ENCODE data around the gene PIK3R3.

PIK3R3 gene

GRCh38 chr1:46132529-46133180, at the start of gene PIK3R3:
Gene PIK3R3 (minus strand): TSS chr1:46132629. CDS start chr1:46131952, 677 bp downstream.
- DNase-seq = peak; percentile 98

DNA sequence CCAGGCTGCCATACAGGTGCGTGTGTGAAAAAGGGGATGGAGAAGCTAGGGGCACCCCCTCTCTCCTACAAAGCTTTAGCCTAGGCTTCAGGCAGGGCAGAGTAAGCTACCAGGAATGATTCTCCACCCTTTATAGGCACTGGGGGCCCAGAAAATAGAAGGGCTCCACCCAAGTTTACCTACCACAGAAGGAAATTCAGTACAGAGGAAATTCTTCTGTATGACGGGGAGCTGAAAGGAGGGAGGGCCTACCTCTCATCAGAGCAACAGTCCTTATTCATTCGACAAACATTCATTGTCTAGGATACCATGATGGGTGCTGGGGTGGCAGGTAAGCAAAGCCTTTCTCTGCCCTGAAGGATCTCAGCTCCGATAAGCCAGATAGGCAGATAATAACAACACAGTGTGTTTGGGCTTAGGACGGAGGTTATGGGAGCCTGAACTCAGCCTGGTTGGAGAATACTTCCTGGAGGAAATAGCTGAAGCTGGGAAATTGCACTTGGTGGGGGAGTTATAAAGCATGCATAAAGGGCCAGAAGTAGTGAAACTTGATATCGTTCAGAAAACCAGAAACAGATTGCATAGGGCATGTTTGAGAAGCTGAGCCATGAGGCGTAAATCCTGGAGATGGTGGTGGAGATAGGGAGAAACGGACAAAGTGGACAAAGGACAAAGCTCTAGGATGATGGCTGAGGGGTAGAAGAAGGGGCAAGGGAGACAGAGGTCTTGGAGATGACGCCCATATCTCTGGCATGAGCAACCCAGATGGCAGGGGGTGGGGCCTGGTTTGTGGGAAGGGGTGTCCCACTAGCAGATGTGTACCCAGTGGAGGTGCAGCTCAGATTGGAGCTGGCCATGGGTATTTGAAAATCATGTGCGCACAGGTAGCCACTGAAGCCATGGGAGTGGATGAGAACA, 49.2 kb upstream of the PIK3R3 start:
- DNase-seq = peak; percentile 39

GRCh38 chr1:46180082-46180616, 47.7 kb upstream of the PIK3R3 start:
- DNase-seq = peak; percentile 12

DNA sequence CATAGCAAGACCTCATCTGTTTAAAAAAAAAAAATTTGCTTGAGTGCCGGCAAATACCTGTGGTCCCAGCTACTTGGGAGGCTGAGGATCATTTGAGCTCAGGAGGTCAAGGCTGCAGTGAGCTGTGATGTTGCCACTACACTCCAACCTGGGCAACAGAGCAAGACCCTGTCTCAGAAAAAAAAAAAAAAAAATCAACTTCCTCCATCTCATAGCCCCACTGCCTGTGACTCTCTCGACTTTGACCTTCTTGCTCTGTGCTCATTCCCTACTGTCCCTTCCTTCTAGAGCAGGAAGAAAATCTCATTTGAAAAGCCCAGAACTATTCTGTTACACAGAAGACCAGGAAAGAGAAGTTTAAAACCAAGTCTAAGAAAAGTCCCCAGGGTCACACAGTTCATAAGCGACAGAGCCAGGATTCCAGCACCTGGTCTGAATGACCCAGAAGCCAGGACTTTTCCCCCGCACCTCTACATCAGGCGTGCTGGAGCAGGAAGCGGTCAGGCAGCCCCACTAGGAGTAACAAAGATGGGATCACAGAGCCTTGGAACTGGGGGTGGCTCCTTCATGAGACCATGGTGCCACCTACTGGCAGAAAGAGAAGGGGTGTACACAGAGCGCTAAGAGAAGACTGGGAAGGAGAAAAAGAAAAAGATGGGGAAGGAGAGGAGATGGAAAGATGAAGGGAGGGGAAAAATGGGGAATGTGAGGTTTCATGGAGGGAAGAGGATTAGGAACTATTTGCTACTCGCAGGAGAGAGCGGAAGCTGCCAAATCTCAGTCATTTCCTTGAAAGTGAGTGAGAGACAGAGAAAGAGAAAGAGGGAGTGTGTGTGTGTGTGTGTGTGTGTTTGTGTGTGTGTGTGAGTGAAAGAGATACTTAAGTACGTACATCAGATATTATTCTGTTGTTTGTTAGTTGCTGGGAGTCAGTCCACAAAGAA, 47.0 kb upstream of the PIK3R3 start:
- DNase-seq = peak; percentile 72

GRCh38 chr1:46176211-46176865, 43.9 kb upstream of the PIK3R3 start, which contains the start of gene P3R3URF:
Gene P3R3URF (minus strand): TSS chr1:46176488. CDS start chr1:46176471, 17 bp downstream.
- no peak for DNase-seq

DNA sequence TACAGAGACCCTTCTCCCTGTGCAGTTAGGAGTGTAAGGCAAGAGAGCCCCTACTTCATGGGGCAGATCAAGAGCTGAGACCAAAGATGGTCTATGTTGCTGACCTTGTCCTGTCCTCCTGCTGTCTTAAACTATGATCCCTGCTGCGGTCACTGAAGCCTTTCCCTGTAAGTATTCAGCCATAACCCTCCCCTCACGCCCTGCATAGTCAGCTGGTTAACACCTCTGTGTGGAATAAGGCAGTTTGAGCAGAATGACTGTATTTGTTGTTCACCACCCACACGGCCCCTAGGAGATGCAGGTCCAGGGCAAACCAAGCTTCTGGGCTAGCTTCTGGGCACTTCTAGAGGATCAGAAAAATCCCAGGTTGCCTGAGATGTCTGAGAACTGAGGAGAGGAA, 42.8 kb upstream of the PIK3R3 start:
- no peak for DNase-seq

DNA sequence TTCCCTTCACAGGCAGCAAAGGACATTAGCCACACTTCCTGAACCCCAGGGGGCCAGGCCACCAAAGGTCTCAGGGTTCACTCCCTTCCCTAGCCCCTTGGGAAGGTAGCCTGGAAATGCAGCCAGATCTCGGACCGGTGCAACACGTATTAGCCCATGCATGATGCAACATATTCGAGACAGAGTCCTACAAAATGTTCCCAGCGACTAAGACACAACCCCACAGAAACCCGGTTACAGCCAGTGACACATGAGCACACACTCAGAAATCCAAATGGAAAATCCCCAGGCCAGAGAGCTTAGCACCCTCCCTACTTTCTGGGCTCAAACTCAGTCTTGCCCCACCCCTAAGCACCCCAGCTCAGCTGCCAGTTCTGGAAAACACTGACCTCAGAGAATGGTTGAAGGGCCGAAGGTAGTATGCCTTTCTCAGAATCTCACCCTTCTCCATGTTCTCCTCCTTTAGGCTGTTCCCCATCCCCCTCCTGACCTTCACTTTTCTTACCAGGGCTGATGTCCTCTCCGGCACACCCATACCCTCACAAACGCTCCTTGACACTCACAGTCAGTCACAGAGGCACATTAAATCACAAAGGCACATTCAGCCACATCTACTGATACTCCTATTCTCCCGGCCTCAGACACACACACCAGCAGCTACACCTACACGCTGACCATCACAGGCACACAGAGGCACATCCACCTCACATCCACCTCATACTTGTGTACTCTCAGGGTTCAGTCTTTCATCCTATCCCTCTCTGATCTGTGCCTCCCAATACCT, 42.2 kb upstream of the PIK3R3 start, which contains the start of gene TSPAN1:
TSPAN1 (plus strand) TSS at position 640 of the 784 bp plus-strand sequence. CDS start 6,021 bp downstream, outside the sequence.
- DNase-seq = no peak

GRCh38 chr1:46173361-46173856, 41.0 kb upstream of the PIK3R3 start:
- DNase-seq = no peak

DNA sequence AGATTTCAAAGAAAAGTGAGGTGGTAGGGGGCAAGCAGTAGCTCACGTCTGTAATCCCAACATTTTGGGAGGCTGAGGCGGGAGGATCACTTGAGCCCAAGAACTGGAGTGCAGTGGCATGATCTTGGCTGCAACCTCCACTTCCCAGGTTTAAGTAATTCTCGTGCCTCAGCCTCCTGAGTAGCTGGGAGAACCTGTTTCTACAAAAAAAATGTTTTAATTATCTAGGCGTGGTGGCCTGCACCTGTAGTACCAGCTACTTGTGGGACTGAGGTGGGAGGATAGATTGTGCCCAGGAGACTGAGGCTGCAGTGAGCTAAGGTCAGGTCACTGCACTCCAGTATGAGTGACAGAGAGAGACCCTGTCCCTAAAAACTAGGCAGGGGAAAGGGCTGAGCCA, 39.9 kb upstream of the PIK3R3 start:
- DNase-seq = no peak

- DNase-seq = no peak
Measured at GRCh38 chr1:46171871-46172270, 39.4 kb upstream of the PIK3R3 start.

DNA sequence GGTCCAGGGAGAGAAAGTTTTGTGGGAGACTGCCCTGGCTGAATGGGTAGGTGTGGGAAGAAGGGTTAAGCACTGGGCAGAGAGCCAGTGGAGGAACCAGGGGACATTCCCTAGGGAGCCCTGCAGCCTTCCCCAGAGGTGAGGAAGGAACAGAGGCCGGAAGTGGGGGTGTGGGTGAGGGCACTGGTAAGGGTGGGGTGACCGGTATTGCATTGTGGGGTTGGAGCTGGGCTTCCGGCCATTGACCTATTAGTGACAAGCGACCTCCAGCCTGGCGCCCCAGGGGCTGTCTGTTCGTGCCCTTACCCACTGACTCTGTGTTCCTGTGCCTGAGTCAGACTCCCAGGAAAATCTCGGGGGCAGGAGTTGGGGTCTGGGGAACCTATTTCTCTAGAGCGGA, 38.9 kb upstream of the PIK3R3 start:
- no peak for DNase-seq

DNA sequence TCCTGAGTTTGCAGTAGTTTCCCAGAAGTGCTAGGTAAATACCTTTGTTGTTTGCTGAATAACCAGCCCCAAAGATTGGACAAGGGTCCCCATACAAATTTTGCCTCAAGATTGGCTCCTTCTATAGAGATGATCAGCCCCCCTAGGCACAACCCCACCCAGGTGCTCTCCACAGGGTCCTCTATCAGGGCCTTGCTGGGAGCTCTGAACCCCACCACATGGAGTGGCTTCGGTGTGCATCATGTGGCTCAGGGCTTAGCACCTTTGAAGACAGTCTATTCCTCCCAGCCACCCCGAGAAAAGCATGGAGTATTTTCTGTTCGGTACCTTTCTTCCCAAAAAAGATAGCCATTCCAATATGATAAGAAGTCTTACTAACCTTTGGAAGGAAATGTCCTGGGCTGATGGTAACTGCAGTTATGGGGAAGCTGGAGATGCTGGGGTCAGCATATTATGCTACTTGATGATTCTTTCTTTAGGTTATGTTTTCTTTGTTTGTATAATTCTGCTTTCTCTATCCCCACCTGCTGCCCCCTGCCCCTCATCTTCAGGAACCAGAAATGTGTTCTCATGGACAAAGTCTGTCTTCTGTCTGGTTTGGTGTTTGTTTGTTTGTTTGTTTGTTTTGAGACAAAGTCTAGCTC, 37.5 kb upstream of the PIK3R3 start:
- no peak for DNase-seq

- DNase-seq = no peak
Measured at GRCh38 chr1:46168477-46168876, 36.0 kb upstream of the PIK3R3 start.

GRCh38 chr1:46166521-46167462, 34.4 kb upstream of the PIK3R3 start:
- DNase-seq = no peak

DNA sequence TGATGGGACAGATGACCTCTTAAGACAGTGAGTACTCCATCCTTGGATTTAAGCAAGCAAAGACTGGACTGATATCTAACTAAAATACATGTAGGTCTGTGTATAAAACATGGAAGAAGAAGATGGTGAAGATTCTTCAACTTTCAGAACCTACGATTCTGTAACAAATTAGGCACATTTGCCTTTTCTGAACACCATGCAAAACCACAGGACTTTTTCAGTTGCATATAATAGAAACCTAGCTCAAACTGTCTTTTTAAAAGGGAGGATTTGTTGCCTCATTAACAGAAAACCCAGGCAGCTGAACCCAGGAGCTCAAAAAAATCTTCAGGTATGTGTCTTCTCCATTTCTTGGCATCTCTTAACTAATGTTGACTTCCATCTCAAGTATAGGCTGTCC, 27.8 kb upstream of the PIK3R3 start:
- no peak for DNase-seq

GRCh38 chr1:46159516-46159915, 27.1 kb upstream of the PIK3R3 start:
- no peak for DNase-seq

DNA sequence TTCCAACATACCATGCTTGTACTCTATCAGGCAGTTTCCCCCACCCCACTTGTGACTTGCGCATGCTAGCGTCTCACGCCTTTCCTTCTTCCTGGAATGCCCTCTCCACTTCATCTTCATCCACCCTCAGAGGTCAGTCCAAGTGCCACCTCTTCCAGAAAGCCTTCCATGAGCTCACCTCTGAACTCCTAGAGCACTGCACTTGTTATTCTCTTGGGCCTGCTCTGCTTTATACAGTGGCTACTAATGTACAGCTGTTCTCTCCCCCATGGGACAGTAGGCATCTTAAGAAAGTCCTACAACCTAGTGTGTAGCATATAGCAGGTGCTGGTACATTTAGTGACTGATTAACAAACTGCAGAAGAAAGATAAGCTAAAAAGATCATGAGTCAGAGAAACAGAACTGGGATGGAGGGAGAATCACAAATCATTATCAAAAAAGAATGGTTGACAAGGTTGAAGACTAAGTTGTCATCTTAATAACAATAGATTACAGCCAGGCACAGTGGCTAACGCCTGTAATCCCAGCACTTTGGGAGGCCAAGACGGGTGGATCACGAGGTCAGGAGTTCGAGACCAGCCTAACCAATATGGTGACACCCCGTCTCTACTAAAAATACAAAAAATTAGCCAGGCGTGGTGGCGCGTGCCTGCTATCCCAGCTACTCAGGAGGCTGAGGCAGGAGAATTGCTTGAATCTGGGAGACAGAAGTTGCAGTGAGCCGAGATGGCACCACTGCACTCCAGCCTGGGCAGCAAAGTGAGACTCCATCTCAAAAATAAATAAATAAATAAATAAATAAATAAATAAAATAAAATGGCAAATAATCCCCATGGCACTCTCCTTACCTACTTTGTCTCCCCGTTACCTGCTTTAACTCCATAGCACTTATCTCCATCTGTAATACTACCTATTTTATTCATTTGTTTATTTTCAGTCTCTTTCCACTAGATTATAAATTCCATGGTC, 26.2 kb upstream of the PIK3R3 start:
- DNase-seq = no peak

DNA sequence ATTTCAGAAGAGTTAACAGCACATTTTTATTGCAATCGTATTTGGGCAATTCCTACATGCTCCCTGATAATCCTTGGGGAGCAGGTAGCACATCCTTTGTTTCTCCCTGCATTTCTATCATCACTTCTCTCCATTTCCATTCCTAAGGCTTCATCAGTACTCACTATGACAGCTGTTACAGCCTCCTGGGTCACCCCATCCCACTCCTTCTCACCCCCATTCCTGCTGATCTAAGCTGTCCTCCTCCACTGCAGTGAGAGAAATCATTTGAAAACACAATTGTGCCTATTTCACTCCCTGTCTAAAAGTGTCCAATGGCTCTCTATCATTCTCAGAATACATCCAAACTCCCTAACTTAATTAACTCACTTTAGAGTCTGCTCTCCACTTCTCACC, 25.5 kb upstream of the PIK3R3 start:
- no peak for DNase-seq

Data from NCI-H226 (cell line).